HUES48 (cell line): ENCODE data around the gene ATF6.
"Not testable (repeated sequence)": the region's sequence is repeated elsewhere in the genome, so short reads cannot be mapped to it uniquely, and the experiment has no call there.

Experiments
- H3K27ac ChIP-seq: one replicate; pipeline ENCODE4 v1.7.0; 2013; ENCODE audit warnings: low read depth, low read length, inconsistent platforms
- H3K27me3 ChIP-seq: 2 replicates; pipeline ENCODE4 v1.6.1; 2013; ENCODE audit warnings: mild to moderate bottlenecking, low read length; ENCODE audit not compliant: control insufficient read depth, insufficient read depth
- H3K36me3 ChIP-seq: 2 replicates; pipeline ENCODE4 v1.6.1; 2013; ENCODE audit warnings: low read length; ENCODE audit not compliant: control insufficient read depth, insufficient read depth
- H3K4me1 ChIP-seq: 2 replicates; pipeline ENCODE4 v1.6.1; 2013; ENCODE audit warnings: mild to moderate bottlenecking, low read length; ENCODE audit not compliant: control insufficient read depth, insufficient read depth
- H3K4me3 ChIP-seq: 2 replicates; pipeline ENCODE4 v1.5.1; 2013; ENCODE audit warnings: mild to moderate bottlenecking, low read depth, low read length
- H3K9ac ChIP-seq: 2 replicates; pipeline ENCODE4 v1.6.1; 2013; ENCODE audit warnings: mild to moderate bottlenecking, low read depth, low read length, moderate library complexity
- H3K9me3 ChIP-seq: 2 replicates; pipeline ENCODE4 v1.6.1; 2013; ENCODE audit warnings: low read length; ENCODE audit not compliant: control insufficient read depth, insufficient read depth

Gene ATF6, protein sequence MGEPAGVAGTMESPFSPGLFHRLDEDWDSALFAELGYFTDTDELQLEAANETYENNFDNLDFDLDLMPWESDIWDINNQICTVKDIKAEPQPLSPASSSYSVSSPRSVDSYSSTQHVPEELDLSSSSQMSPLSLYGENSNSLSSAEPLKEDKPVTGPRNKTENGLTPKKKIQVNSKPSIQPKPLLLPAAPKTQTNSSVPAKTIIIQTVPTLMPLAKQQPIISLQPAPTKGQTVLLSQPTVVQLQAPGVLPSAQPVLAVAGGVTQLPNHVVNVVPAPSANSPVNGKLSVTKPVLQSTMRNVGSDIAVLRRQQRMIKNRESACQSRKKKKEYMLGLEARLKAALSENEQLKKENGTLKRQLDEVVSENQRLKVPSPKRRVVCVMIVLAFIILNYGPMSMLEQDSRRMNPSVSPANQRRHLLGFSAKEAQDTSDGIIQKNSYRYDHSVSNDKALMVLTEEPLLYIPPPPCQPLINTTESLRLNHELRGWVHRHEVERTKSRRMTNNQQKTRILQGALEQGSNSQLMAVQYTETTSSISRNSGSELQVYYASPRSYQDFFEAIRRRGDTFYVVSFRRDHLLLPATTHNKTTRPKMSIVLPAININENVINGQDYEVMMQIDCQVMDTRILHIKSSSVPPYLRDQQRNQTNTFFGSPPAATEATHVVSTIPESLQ

DNA sequence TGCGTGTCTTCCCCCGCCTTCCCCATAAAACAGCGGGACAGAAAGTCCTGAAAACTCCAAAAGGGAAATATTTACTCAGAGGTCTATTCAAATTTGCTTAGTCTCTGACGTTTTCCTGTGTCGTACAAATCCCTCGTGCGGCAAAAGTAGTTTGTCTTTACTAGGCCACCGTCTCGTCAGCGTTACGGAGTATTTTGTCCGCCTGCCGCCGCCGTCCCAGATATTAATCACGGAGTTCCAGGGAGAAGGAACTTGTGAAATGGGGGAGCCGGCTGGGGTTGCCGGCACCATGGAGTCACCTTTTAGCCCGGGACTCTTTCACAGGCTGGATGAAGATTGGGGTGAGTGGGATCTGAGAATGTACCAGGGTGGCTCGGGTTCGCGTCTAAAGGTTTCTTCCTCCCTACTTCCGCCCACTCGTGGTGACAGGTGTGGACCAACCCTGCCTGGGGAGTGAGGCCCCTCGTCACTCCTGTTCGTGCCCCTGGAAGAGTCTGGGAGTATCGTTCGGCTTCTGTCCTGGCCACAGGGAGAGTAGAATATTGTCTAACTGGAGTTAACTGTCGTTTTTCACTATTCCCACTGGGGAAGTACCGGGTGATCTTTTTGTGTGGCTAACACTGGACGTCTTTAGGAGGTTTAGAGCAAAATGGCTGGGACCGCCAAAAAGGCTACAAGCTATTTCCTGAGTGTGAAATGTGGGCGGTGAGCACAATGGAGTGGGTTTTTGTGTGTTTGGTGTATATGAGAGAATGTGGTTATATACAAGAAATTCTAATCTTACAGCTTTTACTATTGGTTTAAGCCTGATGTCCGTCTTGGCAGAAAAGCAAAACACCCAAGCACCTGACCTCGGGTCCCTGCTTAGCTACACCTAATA is at the start of gene ATF6:
ATF6 (plus strand) TSS at position 219 of the 880 bp plus-strand sequence; CDS start at position 260, 41 bp downstream.
- H3K4me1 ChIP-seq = no peaks in the 10 kb centered on the region
- peak within 1 kb of the TSS; percentile 79 for H3K9ac ChIP-seq
- peak within 1 kb of the TSS; percentile 91 for H3K4me3 ChIP-seq
- H3K9me3 ChIP-seq = no peaks in the 10 kb centered on the region
- no peaks in the 10 kb centered on the region for H3K36me3 ChIP-seq
- no peaks in the 10 kb centered on the region for H3K27me3 ChIP-seq
- H3K27ac ChIP-seq = peak within 1 kb of the TSS; percentile 51

DNA sequence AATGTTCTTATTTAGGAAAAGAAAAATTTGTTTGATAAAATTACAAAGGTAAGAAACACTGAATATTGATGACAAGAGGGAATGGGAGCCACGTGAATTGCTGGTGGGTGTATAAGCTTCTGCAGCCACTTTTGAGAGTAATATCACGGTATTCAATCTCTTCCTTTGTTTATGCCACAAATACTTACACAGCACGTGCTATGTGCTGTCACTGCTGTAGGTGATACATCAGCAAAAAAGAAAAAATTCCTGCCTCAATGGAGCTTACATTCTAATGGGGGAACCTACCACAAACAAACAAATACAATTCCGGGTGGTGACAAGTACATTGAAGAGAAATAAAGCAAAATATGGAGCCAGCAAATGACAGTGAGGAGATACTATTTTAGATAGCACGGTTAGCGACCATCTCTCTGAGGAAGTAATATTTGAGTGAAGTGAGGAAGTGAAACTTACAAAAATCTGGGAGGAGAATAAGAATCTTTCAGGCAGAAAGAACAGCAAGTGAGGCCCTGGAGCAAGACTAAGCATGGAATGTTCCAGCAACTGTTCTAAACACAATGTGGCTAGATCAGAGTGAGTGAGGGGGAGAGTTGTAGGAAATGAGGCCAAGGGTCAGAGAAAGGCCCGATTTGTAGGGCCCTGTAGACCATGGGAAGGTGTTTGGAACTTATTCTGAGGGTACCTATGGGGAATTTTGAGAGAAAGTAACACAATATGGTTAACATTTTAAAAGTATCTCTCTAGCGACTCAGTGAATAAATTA is 47.4 kb upstream of the ATF6 start:
- Histone ChIP-seq H3K36me3 (no peaks in the 10 kb centered on the region), H3K27ac (no peak overlapping the region), H3K27me3 (peaks cover 13% of the 10 kb centered on the region), H3K4me1 (no peaks in the 10 kb centered on the region), H3K9ac (no peak overlapping the region), H3K4me3 (no peak overlapping the region), H3K9me3 (no peaks in the 10 kb centered on the region)

DNA sequence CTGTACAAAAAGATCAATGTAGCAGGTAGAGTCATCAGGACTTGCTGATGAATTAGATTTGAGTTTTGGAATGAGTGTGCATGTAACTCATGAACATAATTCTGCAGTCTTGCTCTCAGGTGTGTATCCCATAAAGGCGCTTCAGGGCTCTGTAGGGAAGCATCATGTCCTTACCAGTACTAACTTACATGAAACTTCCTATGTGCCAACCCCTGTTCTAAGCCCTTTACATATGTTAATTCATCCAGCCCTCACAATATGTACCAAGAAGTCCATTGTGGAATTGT is 46.9 kb upstream of the ATF6 start:
- Histone ChIP-seq H3K9me3 (no peaks in the 10 kb centered on the region), H3K36me3 (no peaks in the 10 kb centered on the region), H3K27me3 (peaks cover 17% of the 10 kb centered on the region), H3K27ac (no peak overlapping the region), H3K9ac (no peak overlapping the region), H3K4me1 (no peaks in the 10 kb centered on the region), H3K4me3 (no peak overlapping the region)

DNA sequence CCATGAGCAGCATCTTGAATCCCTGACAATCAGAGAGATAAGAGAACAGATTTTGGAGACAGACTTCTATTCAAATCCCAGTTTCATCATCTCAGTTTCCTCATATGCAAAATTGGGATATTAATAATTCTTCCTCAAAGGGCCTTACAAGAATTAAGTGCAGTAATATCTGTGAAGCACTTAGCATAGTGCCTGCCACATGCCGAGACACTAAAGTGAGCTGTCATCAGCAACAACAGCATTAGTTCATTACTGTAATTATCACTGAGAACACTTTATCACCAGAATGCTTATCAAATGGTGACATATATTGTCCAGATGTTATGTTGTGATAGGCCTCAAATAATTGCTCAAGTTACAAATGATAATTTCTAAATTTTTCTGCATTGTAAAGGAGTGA is 45.7 kb upstream of the ATF6 start:
- Histone ChIP-seq H3K36me3 (no peaks in the 10 kb centered on the region), H3K9ac (no peak overlapping the region), H3K4me1 (no peaks in the 10 kb centered on the region), H3K4me3 (no peak overlapping the region), H3K9me3 (no peaks in the 10 kb centered on the region), H3K27ac (no peak overlapping the region), H3K27me3 (peaks cover 29% of the 10 kb centered on the region)

DNA sequence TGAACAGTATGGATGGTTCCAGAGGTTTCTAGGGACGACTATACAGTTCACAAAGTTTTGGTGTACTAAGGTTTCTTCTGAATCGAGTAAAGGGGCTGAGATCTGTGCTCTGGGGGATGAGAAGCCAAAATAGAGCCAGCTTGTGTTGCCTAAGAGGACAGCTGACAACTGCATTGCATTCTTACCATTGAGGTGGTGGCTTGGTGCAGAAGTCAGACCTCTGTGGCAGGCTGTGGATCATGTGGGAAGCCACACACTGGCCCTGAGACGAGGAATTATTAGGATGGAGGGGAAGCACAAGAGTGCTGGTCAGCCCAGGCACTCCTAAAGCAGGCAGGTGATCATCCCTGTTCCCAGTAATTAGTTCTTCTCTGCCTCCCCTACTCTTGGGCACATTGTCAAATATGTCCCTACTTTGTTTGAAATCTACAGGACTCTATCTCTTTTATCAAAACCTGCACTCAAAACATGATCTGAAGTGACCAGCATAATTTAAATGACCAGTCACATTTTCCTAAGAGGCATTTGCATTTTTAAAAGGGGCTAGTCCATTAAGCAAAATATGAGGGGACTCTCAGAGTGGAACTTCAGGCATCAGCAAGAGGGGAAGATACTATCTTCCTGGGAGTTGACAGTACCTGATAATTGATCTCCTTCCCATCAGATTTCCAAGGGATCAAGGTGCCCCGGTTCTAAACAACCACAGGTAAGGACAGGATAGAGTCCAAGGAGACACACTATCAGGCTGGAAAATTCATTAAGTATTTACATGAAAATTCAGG is 45.0 kb upstream of the ATF6 start, which contains the start of gene FCRLB:
FCRLB (plus strand) TSS at position 589 of the 782 bp plus-strand sequence. CDS start 1,129 bp downstream, outside the sequence.
- H3K4me1 ChIP-seq = no peaks in the 10 kb centered on the region; the same call in 1 of the 2 replicates

DNA sequence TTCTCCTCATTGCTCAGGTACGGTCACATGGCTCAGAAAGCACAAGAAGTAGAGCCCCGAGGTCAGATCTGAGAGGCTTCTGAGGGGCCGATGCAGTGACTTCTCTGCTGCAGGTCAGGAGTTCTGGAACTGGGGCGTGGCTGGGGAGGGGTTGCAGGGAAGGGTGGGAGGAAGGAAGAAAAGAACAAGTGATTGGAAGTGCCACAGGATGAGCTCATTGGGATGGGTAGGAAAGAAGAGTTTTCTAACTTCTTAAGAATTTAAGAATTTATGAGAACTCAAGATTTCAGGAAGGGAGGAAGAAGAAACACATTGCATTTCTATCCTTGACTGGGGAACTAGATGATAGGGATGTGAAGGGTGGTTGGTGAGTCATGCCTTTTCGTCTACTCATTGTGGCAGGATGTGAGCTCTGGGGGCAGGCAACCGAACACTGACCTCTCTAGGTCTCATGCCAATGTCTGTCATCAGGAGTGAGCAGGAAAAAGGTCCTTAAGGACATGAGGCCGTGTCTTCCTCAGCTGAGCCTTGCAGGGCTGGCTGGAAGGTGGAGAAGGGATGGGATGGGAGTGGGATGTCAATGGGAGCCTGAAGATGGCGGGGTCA is 44.3 kb upstream of the ATF6 start:
- H3K4me1 ChIP-seq = no peaks in the 10 kb centered on the region; the same call in 1 of the 2 replicates
- H3K9ac ChIP-seq = no peak overlapping the region
- no peaks in the 10 kb centered on the region for H3K36me3 ChIP-seq
- H3K27ac ChIP-seq = no peak overlapping the region
- peaks cover 42% of the 10 kb centered on the region for H3K27me3 ChIP-seq
- no peak overlapping the region for H3K4me3 ChIP-seq
- H3K9me3 ChIP-seq = no peaks in the 10 kb centered on the region

More for the DNA sequence above, 45.0 kb upstream of the ATF6 start, which contains the start of gene FCRLB:
- H3K36me3 ChIP-seq = no peaks in the 10 kb centered on the region
- no peak within 1 kb of the TSS for H3K4me3 ChIP-seq
- H3K9ac ChIP-seq = no peak within 1 kb of the TSS
- peaks cover 36% of the 10 kb centered on the region for H3K27me3 ChIP-seq
- H3K9me3 ChIP-seq = no peaks in the 10 kb centered on the region
- no peak within 1 kb of the TSS for H3K27ac ChIP-seq

DNA sequence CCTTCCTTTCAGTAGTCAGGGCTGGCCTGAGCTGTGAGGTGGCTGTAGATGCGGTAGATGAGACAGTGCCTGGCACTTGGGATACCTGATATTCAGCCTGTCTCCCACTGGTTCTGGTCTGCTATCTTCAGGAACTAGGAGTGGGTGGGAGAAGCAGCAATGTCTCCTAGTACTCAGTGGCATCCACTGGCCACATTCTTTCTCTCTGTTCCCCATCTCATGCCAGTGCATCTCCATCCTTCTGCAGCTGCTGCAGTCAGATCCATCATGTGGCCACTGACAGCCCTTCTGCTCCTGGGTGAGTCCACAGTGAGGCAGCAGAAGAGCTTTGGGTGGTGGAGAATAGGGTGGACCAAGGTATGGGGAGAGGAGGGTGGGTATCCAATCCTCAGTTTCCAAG is 43.7 kb upstream of the ATF6 start:
- H3K4me1 ChIP-seq = no peaks in the 10 kb centered on the region; the same call in 1 of the 2 replicates
- no peak overlapping the region for H3K27ac ChIP-seq
- H3K36me3 ChIP-seq = no peaks in the 10 kb centered on the region
- H3K27me3 ChIP-seq = peaks cover 43% of the 10 kb centered on the region
- no peaks in the 10 kb centered on the region for H3K9me3 ChIP-seq
- no peak overlapping the region for H3K4me3 ChIP-seq
- H3K9ac ChIP-seq = no peak overlapping the region

DNA sequence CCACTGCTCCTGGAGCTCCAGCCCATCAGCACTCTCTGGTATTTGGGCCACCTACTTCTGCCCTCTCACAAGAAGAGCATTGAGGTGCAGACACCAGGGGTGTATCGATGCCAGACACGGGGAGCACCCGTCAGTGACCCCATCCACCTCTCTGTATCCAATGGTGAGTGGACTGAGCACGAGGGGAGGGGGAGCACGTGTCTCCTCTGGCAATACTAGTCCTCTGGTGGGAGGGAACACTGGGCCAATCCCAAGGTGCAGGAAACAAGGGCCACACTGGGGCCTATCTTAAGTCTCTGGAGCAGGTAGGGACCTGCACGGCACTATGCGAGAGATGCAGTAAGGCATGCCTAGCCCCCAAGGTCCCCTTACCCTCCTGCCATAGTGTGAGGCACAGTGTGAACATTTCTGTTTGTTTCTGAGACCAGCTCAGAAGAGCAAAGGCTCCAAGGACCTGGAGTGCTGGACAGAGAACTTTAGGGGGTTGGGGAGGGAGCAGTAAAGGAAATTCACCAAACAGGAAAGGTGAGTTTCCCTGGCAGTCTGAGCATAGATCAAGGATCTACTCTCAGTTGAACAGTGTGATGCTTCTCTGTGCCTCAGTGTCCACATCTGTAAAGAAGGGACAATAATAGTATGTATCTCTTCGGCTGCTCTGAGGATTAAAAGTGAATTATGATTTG is 42.5 kb upstream of the ATF6 start:
- H3K9ac ChIP-seq = no peak overlapping the region
- no peaks in the 10 kb centered on the region for H3K9me3 ChIP-seq
- no peak overlapping the region for H3K4me3 ChIP-seq
- H3K36me3 ChIP-seq = no peaks in the 10 kb centered on the region
- H3K27me3 ChIP-seq = peaks cover 47% of the 10 kb centered on the region
- peaks cover 5% of the 10 kb centered on the region for H3K4me1 ChIP-seq
- H3K27ac ChIP-seq = no peak overlapping the region

DNA sequence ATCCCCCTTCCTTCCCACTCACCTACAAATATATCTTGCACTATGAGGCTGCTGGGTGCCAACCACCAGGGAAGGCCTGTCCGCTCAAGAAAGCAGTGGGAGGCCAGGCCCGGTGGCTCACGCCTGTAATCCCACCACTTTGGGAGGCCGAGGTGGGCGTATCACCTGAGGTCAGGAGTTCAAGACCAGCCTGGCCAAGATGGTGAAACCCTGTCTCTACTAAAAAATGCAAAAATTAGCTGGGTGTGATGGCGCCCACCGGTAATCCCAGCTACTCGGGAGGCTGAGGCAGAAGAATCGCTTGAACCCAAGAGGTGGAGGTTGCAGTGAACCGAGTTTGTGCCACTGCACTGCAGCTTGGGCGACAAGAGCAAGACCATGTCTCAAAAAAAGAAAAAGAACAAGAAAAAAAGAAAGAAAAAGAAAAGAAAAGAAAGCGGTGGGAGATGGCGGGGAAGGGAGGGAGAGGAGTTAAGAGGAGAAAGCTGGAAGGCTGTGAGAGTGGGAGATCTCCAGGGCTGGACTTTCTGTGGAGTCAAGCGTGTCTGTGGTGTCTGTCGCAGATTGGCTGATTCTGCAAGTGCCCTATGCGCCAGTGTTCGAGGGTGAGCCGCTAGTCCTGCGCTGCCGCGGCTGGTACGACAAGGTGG is 40.7 kb upstream of the ATF6 start:
- H3K9ac ChIP-seq, H3K36me3 ChIP-seq, H3K9me3 ChIP-seq, H3K4me1 ChIP-seq, H3K27ac ChIP-seq: not testable (repeated sequence)
- H3K27me3 ChIP-seq = peaks cover 50% of the 10 kb centered on the region
- peak overlapping the region; percentile 82 for H3K4me3 ChIP-seq
